ENCODE measurements around the gene MT1G. TPM values are rescaled to one million over a fixed set of nuclear protein-coding genes. Genes with fewer than 3 reads are reported as not detected.
"Not testable (repeated sequence)": the region's sequence is repeated elsewhere in the genome, so short reads cannot be mapped to it uniquely, and the experiment has no call there.

The MT1G gene
- total RNA-seq, 2 experiments from 2014 or later = 15.3 to 16.6 TPM

GRCh38 chr16:56628486-56629350 lies 39.1 kb downstream of the MT1G start:
- ChIA-PET CTCF (interaction anchor here (1.1 kb wide), 1 partner anchor 15 kb away, joined by 3 read pairs; no protein-coding TSS in a partner anchor), POLR2A (no interaction called here)

- ChIA-PET POLR2A (no interaction called here), CTCF (no interaction called here)
These were observed 41.2 kb downstream of the MT1G start for GRCh38 chr16:56626685-56627084.

- ChIA-PET POLR2A (interaction anchor here (1.3 kb wide), 1 partner anchor 17 kb away, joined by 8 read pairs; the partner anchor contains the start of gene MT2A), CTCF (interaction anchor here (1.0 kb wide), 1 partner anchor 13 kb away, joined by 4 read pairs; no protein-coding TSS in a partner anchor)
These were observed 41.8 kb downstream of the MT1G start for GRCh38 chr16:56625943-56626654.

- ChIA-PET POLR2A (interaction anchor here (1.3 kb wide), 1 partner anchor 16 kb away, joined by 8 read pairs; the partner anchor contains the start of gene MT2A), CTCF (interaction anchor here (1.0 kb wide), 2 partner anchors 12 to 18 kb away, joined by 3 to 4 read pairs; no protein-coding TSS in a partner anchor)
These were observed 42.5 kb downstream of the MT1G start, which contains the start of gene MT1E for GRCh38 chr16:56625140-56625942. MT1E (plus strand) TSS chr16:56625781; CDS start chr16:56625852, 71 bp downstream.

- ChIA-PET CTCF (interaction anchor here (1.1 to 1.4 kb wide), 3 partner anchors 11 to 78 kb away, joined by 3 to 4 read pairs (median 3); partner anchors contain the start of gene MT1F), POLR2A (no interaction called here)
These were observed 44.2 kb downstream of the MT1G start for GRCh38 chr16:56623637-56624036.

- CTCF ChIA-PET = interaction anchor here (1.4 kb wide), 2 partner anchors 11 to 79 kb away, joined by 3 read pairs; no protein-coding TSS in a partner anchor
- POLR2A ChIA-PET = not testable (repeated sequence)
These were observed 44.7 kb downstream of the MT1G start for GRCh38 chr16:56623184-56623583.

- POLR2A ChIA-PET = not testable (repeated sequence)
- CTCF ChIA-PET = interaction anchor here (1.1 kb wide), 1 partner anchor 80 kb away, joined by 3 read pairs; no protein-coding TSS in a partner anchor
These were observed 46.0 kb downstream of the MT1G start for GRCh38 chr16:56621665-56622445.

GRCh38 chr16:56620339-56620897 lies 47.4 kb downstream of the MT1G start:
- ChIA-PET POLR2A (no interaction called here), CTCF (no interaction called here)

- POLR2A ChIA-PET = no interaction called here
- CTCF ChIA-PET = no interaction called here
These were observed 49.7 kb downstream of the MT1G start for GRCh38 chr16:56618138-56618537.

GRCh38 chr16:56617212-56618085 lies 50.4 kb downstream of the MT1G start:
- ChIA-PET CTCF (interaction anchor here (0.6 to 0.7 kb wide), 2 partner anchors 81 to 120 kb away, joined by 3 read pairs; no protein-coding TSS in a partner anchor), POLR2A (no interaction called here)

Other genes with a start within 250 kb of the MT1G start
- gene AMFR, start 242.5 kb downstream of the MT1G start, total RNA-seq = 10 to 100 TPM; 56.7 to 56.9 TPM
- 100 to 1,000 TPM; 349 to 353 TPM for gene NUDT21, start 216.7 kb downstream of the MT1G start, total RNA-seq
- gene OGFOD1, start 216.5 kb downstream of the MT1G start, total RNA-seq = 10 to 100 TPM; 92.8 to 98.3 TPM
- 10 to 100 TPM; 10.7 to 14.0 TPM for gene BBS2, start 148.0 kb downstream of the MT1G start, total RNA-seq
- not detected for gene MT4, start 103.0 kb downstream of the MT1G start, total RNA-seq
- 1 to 10 TPM; 2.6 to 3.1 TPM for gene MT3, start 78.5 kb downstream of the MT1G start, total RNA-seq
- 100 to 1,000 TPM; 133 to 142 TPM for gene MT2A, start 59.5 kb downstream of the MT1G start, total RNA-seq
- gene MT1E, start 42.3 kb downstream of the MT1G start, total RNA-seq = 10 to 100 TPM; 45.0 to 49.7 TPM
- not detected for gene MT1M, start 35.4 kb downstream of the MT1G start, total RNA-seq
- gene MT1A, start 29.4 kb downstream of the MT1G start, total RNA-seq = 1 to 10 TPM in 1 of 2 experiments, not detected in 1; 1.1 TPM
- not detected for gene MT1B, start 16.2 kb downstream of the MT1G start, total RNA-seq
- 10 to 100 TPM in 1 of 2 experiments, 1 to 10 TPM in 1; 9.6 to 10.1 TPM for gene MT1F, start 10.1 kb downstream of the MT1G start, total RNA-seq
- gene MT1H, start 1.7 kb upstream of the MT1G start, total RNA-seq = 1 to 10 TPM in 1 of 2 experiments, under 1 TPM in 1; 0.63 to 1.1 TPM
- 10 to 100 TPM; 53.7 to 59.9 TPM for gene MT1X, start 14.4 kb upstream of the MT1G start, total RNA-seq
- 100 to 1,000 TPM; 160 to 165 TPM for gene NUP93, start 62.1 kb upstream of the MT1G start, total RNA-seq
- gene SLC12A3, start 197.1 kb upstream of the MT1G start, total RNA-seq = not detected

Data from activated CD8-positive, alpha-beta memory T cell treated with anti-CD3 and anti-CD28 coated beads for 36 hours (primary cell).